Measurements from ENCODE around the gene LRTM2.

- TF ChIP-seq, protein P1, sequence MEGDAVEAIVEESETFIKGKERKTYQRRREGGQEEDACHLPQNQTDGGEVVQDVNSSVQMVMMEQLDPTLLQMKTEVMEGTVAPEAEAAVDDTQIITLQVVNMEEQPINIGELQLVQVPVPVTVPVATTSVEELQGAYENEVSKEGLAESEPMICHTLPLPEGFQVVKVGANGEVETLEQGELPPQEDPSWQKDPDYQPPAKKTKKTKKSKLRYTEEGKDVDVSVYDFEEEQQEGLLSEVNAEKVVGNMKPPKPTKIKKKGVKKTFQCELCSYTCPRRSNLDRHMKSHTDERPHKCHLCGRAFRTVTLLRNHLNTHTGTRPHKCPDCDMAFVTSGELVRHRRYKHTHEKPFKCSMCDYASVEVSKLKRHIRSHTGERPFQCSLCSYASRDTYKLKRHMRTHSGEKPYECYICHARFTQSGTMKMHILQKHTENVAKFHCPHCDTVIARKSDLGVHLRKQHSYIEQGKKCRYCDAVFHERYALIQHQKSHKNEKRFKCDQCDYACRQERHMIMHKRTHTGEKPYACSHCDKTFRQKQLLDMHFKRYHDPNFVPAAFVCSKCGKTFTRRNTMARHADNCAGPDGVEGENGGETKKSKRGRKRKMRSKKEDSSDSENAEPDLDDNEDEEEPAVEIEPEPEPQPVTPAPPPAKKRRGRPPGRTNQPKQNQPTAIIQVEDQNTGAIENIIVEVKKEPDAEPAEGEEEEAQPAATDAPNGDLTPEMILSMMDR (IDR thresholded peaks at IDR 0.05): no peak
- no peak for TF ChIP-seq POLR2A (IDR thresholded peaks at IDR 0.05)
Observed at GRCh38 chr12:1803736-1804135, 16.6 kb upstream of the LRTM2 start.
